Hepatocyte (in vitro differentiated cells): Measurements from ENCODE around the gene NOC3L. TPM values are rescaled to one million over a fixed set of nuclear protein-coding genes. Genes with fewer than 3 reads are reported as not detected.

Experiments
- DNase-seq: peaks from one replicate; pipeline ENCODE4 v3.0.0-alpha.2; 2016; ENCODE audit warnings: low spot score
- H2AFZ ChIP-seq: fragments of 200-600 bp; sonication (generic); 2 replicates; pipeline ENCODE4 v1.6.0; 2016; ENCODE audit warnings: antibody characterized with exemption, mild to moderate bottlenecking
- H3K27ac ChIP-seq: fragments of 200-600 bp; sonication (generic); 2 replicates; pipeline ENCODE4 v1.5.1; 2016; ENCODE audit warnings: mild to moderate bottlenecking
- H3K27me3 ChIP-seq: fragments of 200-600 bp; sonication (generic); 2 replicates; pipeline ENCODE4 v1.6.1; 2016
- H3K36me3 ChIP-seq: fragments of 200-600 bp; sonication (generic); replicated peaks from 2 replicates; pipeline ENCODE4 v1.5.1; 2016; ENCODE audit warnings: low read depth; ENCODE audit not compliant: insufficient read depth
- H3K4me1 ChIP-seq: fragments of 200-600 bp; sonication (generic); 2 replicates; pipeline ENCODE4 v1.5.1; 2016; ENCODE audit warnings: mild to moderate bottlenecking, moderate library complexity; ENCODE audit not compliant: insufficient read depth
- H3K4me2 ChIP-seq: fragments of 200-600 bp; sonication (generic); 2 replicates; pipeline ENCODE4 v1.6.0; 2016
- H3K4me3 ChIP-seq: fragments of 200-600 bp; sonication (generic); 2 replicates; pipeline ENCODE4 v1.5.1; 2016; ENCODE audit warnings: mild to moderate bottlenecking
- H3K79me2 ChIP-seq: fragments of 200-600 bp; sonication (generic); 2 replicates; pipeline ENCODE4 v1.6.0; 2017; ENCODE audit warnings: mild to moderate bottlenecking
- H3K9me2 ChIP-seq: fragments of 200-600 bp; sonication (generic); replicated peaks from 2 replicates; pipeline ENCODE4 v1.6.0; 2017; ENCODE audit warnings: mild to moderate bottlenecking; ENCODE audit not compliant: insufficient read depth
- H3K9me3 ChIP-seq: fragments of 200-600 bp; sonication (generic); 2 replicates; pipeline ENCODE4 v1.5.1; 2016; ENCODE audit warnings: low read depth, mild to moderate bottlenecking
- H4K20me1 ChIP-seq: fragments of 200-600 bp; sonication (generic); 2 replicates; pipeline ENCODE4 v1.6.0; 2016; ENCODE audit warnings: mild to moderate bottlenecking; ENCODE audit not compliant: insufficient read depth, poor library complexity, severe bottlenecking
- EZH2 ChIP-seq: fragments of 200-600 bp; sonication (generic); IDR thresholded peaks from 2 replicates; pipeline ENCODE4 v1.6.1; 2016; ENCODE audit warnings: antibody characterized with exemption, mild to moderate bottlenecking, borderline replicate concordance
- EZH2phosphoT487 ChIP-seq: fragments of 200-600 bp; sonication (generic); IDR thresholded peaks from one replicate; pipeline ENCODE4 v1.6.1; 2018; ENCODE audit warnings: antibody characterized with exemption, mild to moderate bottlenecking, low read depth, moderate library complexity; ENCODE audit not compliant: unreplicated experiment, severe bottlenecking
- WGBS: methylation state at CpG from one replicate; pipeline ENCODE4 v1.1.6; 2016; ENCODE audit warnings: low lambda C conversion rate; ENCODE audit errors: missing lambda C conversion rate; 5-methylcytosine and 5-hydroxymethylcytosine counted together
- polyA plus RNA-seq: library from polyadenylated mRNA; unstranded; fragments of >200 nt; fragmentation: Nextera tagmentation; extraction: Ambion mirVana; gene quantifications from 2 replicates; pipeline ENCODE4 v1.2.1, GENCODE V29; 2016
- total RNA-seq: library from RNA; depleted of rRNA; stranded (reverse); fragments of >200 nt; gene quantifications from 2 replicates; pipeline ENCODE4 v1.2.3, GENCODE V29; 2014
- TF ChIP-seq, protein P1 (sequence below): fragments of 200-600 bp; sonication (generic); IDR thresholded peaks from 2 replicates; pipeline ENCODE4 v1.5.1; 2016; ENCODE audit warnings: antibody characterized with exemption, mild to moderate bottlenecking; ENCODE audit not compliant: poor library complexity

Gene NOC3L
- total and polyA plus RNA-seq, 2 experiments from 2014 or later = 9.4 to 20.5 TPM

DNA sequence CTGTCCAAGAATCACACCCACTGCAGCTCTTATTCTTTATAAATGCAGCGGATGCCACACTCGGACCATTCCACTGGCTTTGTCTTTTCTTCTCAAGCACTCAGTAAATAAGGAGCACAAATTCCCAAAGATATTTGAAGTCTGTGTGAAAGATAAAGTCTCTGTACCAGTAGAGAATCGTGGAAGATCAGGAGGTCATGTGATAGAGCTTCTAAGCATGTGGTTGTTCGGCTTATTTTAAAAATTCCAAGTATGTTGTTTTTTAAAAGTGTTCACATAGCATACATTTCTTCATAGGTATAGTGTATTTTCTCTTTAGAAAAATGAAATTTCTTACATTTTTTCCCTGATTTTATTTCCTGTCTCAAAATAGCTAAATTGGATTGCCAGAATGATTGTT is 75.8 kb downstream of the NOC3L start:
- H3K4me2 ChIP-seq = no peak overlapping the region

DNA sequence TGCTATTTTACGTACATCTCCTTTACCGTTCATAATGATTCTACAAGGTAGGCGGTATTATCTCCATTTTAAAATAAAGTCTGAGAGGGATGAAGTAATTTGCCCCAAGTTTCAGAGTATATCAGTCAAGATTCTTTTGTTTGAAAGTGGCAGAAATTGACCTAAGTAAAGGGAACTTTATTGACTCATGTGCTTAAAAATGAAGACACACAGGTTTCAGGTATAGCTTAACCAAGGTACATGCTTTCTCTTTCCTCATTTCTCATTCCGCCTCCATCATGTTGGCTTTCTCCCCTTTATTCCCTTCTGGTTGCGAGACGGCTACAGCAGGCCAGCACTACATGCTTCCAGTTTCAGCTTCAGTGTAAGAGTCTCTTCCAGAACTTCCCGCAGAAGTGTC is 77.5 kb downstream of the NOC3L start:
- H3K36me3 ChIP-seq = no peaks in the 10 kb centered on the region
- WGBS = 83% methylated on average over 7 of the region's 7 CpGs
- DNase-seq = no peak
- no peaks in the 10 kb centered on the region for H3K79me2 ChIP-seq
- no peaks in the 10 kb centered on the region for H4K20me1 ChIP-seq
- H3K9me3 ChIP-seq = no peaks in the 10 kb centered on the region
- H3K27ac ChIP-seq = no peak overlapping the region
- no peak overlapping the region for H2AFZ ChIP-seq
- H3K27me3 ChIP-seq = no peaks in the 10 kb centered on the region
- TF ChIP-seq EZH2 = no peak
- H3K4me2 ChIP-seq = no peak overlapping the region
- no peak overlapping the region for H3K4me3 ChIP-seq
- no peaks in the 10 kb centered on the region for H3K4me1 ChIP-seq
- H3K9me2 ChIP-seq = no peaks in the 10 kb centered on the region

More for the DNA sequence above, 75.8 kb downstream of the NOC3L start:
- no peaks in the 10 kb centered on the region for H3K9me2 ChIP-seq
- H2AFZ ChIP-seq = no peak overlapping the region
- no peak for DNase-seq
- no peaks in the 10 kb centered on the region for H3K27me3 ChIP-seq
- no peaks in the 10 kb centered on the region for H3K79me2 ChIP-seq
- WGBS = 82% methylated on average over 4 of the region's 4 CpGs
- no peaks in the 10 kb centered on the region for H3K36me3 ChIP-seq
- H4K20me1 ChIP-seq = no peaks in the 10 kb centered on the region
- no peak overlapping the region for H3K4me3 ChIP-seq
- H3K9me3 ChIP-seq = no peaks in the 10 kb centered on the region
- H3K27ac ChIP-seq = no peak overlapping the region
- no peak for TF ChIP-seq EZH2phosphoT487
- TF ChIP-seq EZH2 = no peak
- TF ChIP-seq, protein P1, sequence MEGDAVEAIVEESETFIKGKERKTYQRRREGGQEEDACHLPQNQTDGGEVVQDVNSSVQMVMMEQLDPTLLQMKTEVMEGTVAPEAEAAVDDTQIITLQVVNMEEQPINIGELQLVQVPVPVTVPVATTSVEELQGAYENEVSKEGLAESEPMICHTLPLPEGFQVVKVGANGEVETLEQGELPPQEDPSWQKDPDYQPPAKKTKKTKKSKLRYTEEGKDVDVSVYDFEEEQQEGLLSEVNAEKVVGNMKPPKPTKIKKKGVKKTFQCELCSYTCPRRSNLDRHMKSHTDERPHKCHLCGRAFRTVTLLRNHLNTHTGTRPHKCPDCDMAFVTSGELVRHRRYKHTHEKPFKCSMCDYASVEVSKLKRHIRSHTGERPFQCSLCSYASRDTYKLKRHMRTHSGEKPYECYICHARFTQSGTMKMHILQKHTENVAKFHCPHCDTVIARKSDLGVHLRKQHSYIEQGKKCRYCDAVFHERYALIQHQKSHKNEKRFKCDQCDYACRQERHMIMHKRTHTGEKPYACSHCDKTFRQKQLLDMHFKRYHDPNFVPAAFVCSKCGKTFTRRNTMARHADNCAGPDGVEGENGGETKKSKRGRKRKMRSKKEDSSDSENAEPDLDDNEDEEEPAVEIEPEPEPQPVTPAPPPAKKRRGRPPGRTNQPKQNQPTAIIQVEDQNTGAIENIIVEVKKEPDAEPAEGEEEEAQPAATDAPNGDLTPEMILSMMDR = no peak
- no peaks in the 10 kb centered on the region for H3K4me1 ChIP-seq

Other genes starting within 250 kb of the NOC3L start
- gene TBC1D12, start 39.6 kb upstream of the NOC3L start, total RNA-seq = 15.6 and 26.1 TPM in 2 replicates
- 7.7 and 9.2 TPM in 2 replicates for gene TBC1D12, start 39.6 kb upstream of the NOC3L start, polyA plus RNA-seq
- gene HELLS, start 182.8 kb upstream of the NOC3L start, total RNA-seq = 27.0 and 39.4 TPM in 2 replicates
- 15.8 and 22.2 TPM in 2 replicates for gene HELLS, start 182.8 kb upstream of the NOC3L start, polyA plus RNA-seq